Measurements from ENCODE around the gene PRSS21. TPM values are rescaled to one million over a fixed set of nuclear protein-coding genes. Genes with fewer than 3 reads are reported as not detected.
A peak's percentile ranks its signal among the peaks of the same experiment; 100 is the strongest.

Gene PRSS21
- total RNA-seq, 3 donors from 2014 or later: 2.9 to 4.9 TPM; not detected in 1

DNA sequence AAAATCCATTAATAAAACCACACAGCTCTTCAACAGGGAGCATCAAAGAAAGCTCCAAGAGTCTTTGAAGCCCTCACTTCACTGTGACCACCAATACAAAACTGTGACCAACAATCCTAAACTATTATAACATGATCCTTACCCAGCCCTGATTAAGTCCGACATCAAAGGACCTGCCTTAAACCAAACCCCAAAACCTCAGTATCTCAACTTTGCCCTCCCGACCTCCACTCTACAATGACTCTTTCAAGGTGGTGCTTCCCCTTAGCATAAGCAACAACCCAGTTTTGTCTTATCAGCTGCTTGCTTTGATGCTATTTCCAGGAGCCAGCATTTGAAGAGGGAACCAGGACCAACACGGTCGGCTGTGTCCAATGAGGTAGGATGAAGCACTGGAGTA, 49.4 kb downstream of the PRSS21 start:
- Histone ChIP-seq H3K27me3 (no peaks in the 10 kb centered on the region), H3K36me3 (no peaks in the 10 kb centered on the region), H3K9me3 (no peaks in the 10 kb centered on the region), H3K4me3 (no peak overlapping the region), H3K4me1 (no peaks in the 10 kb centered on the region), H3K27ac (no peak overlapping the region)
- no peak for TF ChIP-seq POLR2A (IDR thresholded peaks at IDR 0.05)
- TF ChIP-seq POLR2AphosphoS5 (IDR thresholded peaks at IDR 0.05): no peak
- TF ChIP-seq, protein P1, sequence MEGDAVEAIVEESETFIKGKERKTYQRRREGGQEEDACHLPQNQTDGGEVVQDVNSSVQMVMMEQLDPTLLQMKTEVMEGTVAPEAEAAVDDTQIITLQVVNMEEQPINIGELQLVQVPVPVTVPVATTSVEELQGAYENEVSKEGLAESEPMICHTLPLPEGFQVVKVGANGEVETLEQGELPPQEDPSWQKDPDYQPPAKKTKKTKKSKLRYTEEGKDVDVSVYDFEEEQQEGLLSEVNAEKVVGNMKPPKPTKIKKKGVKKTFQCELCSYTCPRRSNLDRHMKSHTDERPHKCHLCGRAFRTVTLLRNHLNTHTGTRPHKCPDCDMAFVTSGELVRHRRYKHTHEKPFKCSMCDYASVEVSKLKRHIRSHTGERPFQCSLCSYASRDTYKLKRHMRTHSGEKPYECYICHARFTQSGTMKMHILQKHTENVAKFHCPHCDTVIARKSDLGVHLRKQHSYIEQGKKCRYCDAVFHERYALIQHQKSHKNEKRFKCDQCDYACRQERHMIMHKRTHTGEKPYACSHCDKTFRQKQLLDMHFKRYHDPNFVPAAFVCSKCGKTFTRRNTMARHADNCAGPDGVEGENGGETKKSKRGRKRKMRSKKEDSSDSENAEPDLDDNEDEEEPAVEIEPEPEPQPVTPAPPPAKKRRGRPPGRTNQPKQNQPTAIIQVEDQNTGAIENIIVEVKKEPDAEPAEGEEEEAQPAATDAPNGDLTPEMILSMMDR (IDR thresholded peaks at IDR 0.05): no peak
- no peak for DNase-seq (ENCODE audit: low spot score in 2 of 2)
- intact Hi-C loops (cut with DNase I; ENCODE audit: low total_unique reads): no loop called here

DNA sequence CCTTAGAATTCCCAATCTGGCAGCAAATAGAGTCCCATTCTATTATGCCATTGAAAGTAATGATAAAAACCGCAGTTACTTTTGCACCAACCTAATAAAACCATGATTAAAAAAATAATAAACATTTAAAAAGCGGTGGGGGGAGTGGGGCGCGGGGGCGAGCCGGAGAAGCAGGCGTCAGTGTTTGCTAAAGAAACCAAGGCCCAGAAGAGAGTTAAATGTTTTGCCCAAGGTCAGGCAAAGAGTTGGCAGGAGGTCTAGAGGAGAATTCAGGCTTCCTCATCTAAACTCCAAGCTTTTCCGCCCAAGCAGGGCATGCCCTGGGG, 50.6 kb downstream of the PRSS21 start:
- no peaks in the 10 kb centered on the region for H3K27me3 ChIP-seq
- peak overlapping the region; percentile 93 to 97 for H3K27ac ChIP-seq
- no peaks in the 10 kb centered on the region for H3K4me1 ChIP-seq
- TF ChIP-seq, protein P1 (IDR thresholded peaks at IDR 0.05): no peak
- TF ChIP-seq POLR2A (IDR thresholded peaks at IDR 0.05): no peak
- no peak for TF ChIP-seq POLR2AphosphoS5 (IDR thresholded peaks at IDR 0.05)
- intact Hi-C loops (cut with DNase I; ENCODE audit: low total_unique reads): no loop called here
- H3K36me3 ChIP-seq: no peaks in the 10 kb centered on the region
- peak overlapping the region; percentile 54 to 86 (median 71) for H3K4me3 ChIP-seq
- no peaks in the 10 kb centered on the region for H3K9me3 ChIP-seq
- DNase-seq (ENCODE audit: low spot score in 2 of 2): no peak

DNA sequence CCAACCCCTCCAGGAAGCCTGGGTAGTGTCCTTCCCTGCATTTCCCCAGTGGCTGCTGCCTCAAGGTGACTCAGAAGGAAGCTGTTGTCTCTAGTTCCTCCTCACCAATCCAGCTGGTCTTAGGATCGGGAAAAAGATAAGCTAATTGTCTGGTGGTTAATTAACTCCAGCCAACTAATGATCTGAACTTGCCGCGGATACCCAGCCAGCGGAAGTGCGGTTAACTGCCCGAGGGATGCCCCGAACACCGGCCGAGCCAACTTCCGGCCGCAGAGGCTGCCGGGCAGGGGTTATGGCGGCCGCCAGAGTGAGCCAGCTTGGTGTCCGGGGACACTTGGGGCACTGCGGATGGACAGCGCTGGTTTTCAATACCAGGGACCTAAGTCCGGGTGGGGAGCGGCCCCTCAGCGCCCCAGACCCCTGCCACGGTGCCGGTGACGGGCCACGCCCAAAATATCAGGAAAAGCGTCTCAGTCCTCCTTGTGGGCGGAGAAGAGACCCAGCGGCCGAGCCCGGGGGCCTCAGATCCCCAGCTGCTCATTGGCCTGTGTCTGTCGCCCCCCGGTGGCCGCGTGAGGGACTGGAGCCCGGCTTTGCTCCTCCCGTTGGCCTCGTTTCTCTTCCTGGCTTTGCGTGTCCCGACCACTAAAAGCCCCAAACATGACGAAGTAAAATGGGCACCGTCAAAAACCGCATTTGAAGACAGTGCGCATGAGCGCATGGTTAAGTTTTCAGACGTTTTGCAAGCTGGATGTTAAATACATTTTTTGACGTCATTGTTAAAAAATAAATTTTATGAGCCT, 51.2 kb downstream of the PRSS21 start:
- H3K9me3 ChIP-seq: no peaks in the 10 kb centered on the region
- no peaks in the 10 kb centered on the region for H3K36me3 ChIP-seq
- DNase-seq (ENCODE audit: low spot score in 2 of 2): peak; percentile 91 to 96
- peak overlapping the region; percentile 93 to 97 for H3K27ac ChIP-seq
- TF ChIP-seq POLR2A (IDR thresholded peaks at IDR 0.05): no peak
- TF ChIP-seq, protein P1 (IDR thresholded peaks at IDR 0.05): peak; percentile 98 to 99 (median 99)
- TF ChIP-seq POLR2AphosphoS5 (IDR thresholded peaks at IDR 0.05): peak; percentile 22 to 64 (median 61)
- H3K27me3 ChIP-seq: no peaks in the 10 kb centered on the region
- no peaks in the 10 kb centered on the region for H3K4me1 ChIP-seq
- intact Hi-C loops (cut with DNase I; ENCODE audit: low total_unique reads): no loop called here
- peak overlapping the region; percentile 54 to 86 (median 71) for H3K4me3 ChIP-seq

Other genes starting within 250 kb of the PRSS21 start
- 10 to 100 TPM in 2 of 3 donors, 1 to 10 TPM in 1; 8.6 to 19.6 (median 18.4) TPM for gene KCTD5, start 134.7 kb upstream of the PRSS21 start, total RNA-seq
- gene PRSS27, start 97.0 kb upstream of the PRSS21 start, total RNA-seq: under 1 TPM in 1 of 3 donors, not detected in 2; 0.29 TPM
- 100 to 1,000 TPM; 229 to 416 (median 388) TPM for gene SRRM2, start 64.6 kb upstream of the PRSS21 start, total RNA-seq
- 100 to 1,000 TPM; 147 to 292 (median 230) TPM for gene ELOB, start 40.0 kb upstream of the PRSS21 start, total RNA-seq
- gene PRSS33, start 29.7 kb upstream of the PRSS21 start, total RNA-seq: not detected
- not detected for gene PRSS41, start 18.8 kb upstream of the PRSS21 start, total RNA-seq
- gene ZG16B, start 13.1 kb downstream of the PRSS21 start, total RNA-seq: 10 to 100 TPM in 2 of 3 donors, not detected in 1; 24.6 to 46.5 TPM
- gene PRSS22, start 40.9 kb downstream of the PRSS21 start, total RNA-seq: 10 to 100 TPM in 2 of 3 donors, not detected in 1; 13.6 to 18.7 TPM
- gene FLYWCH2, start 66.0 kb downstream of the PRSS21 start, total RNA-seq: 10 to 100 TPM; 36.0 to 49.2 (median 47.9) TPM
- 10 to 100 TPM; 28.0 to 30.9 (median 28.2) TPM for gene FLYWCH1, start 94.7 kb downstream of the PRSS21 start, total RNA-seq
- under 1 TPM in 1 of 3 donors, not detected in 2; 0.33 TPM for gene KREMEN2, start 147.0 kb downstream of the PRSS21 start, total RNA-seq
- 1 to 10 TPM; 2.0 to 4.0 (median 3.7) TPM for gene PAQR4, start 152.1 kb downstream of the PRSS21 start, total RNA-seq
- gene PKMYT1, start 163.2 kb downstream of the PRSS21 start, total RNA-seq: 1 to 10 TPM in 1 of 3 donors, under 1 TPM in 2; 0.66 to 1.4 (median 0.73) TPM
- gene CLDN9, start 195.7 kb downstream of the PRSS21 start, total RNA-seq: under 1 TPM in 1 of 3 donors, not detected in 2; 0.15 TPM
- gene CLDN6, start 200.9 kb downstream of the PRSS21 start, total RNA-seq: not detected
- 10 to 100 TPM in 2 of 3 donors, 1 to 10 TPM in 1; 6.9 to 74.1 (median 36.7) TPM for gene TNFRSF12A, start 203.1 kb downstream of the PRSS21 start, total RNA-seq
- gene HCFC1R1, start 206.7 kb downstream of the PRSS21 start, total RNA-seq: 10 to 100 TPM in 2 of 3 donors, 1 to 10 TPM in 1; 8.8 to 26.5 (median 17.3) TPM
- 10 to 100 TPM; 15.5 to 26.1 (median 18.4) TPM for gene THOC6, start 206.8 kb downstream of the PRSS21 start, total RNA-seq
- 10 to 100 TPM in 2 of 3 donors, not detected in 1; 31.5 to 50.1 TPM for gene BICDL2, start 219.7 kb downstream of the PRSS21 start, total RNA-seq
- gene MMP25, start 229.3 kb downstream of the PRSS21 start, total RNA-seq: 1 to 10 TPM in 1 of 3 donors, under 1 TPM in 2; 0.59 to 1.1 (median 0.98) TPM
- 10 to 100 TPM in 2 of 3 donors, 1 to 10 TPM in 1; 9.1 to 17.0 (median 12.0) TPM for gene IL32, start 248.4 kb downstream of the PRSS21 start, total RNA-seq